HL-60/S4 treated with phorbol 12-myristate 13-acetate at 8.2 ng/mL for 4 days and 3 days (cell line): ENCODE results near the gene CARD11.

ENCODE experiments used
- in situ Hi-C: fragments of 300-500 bp; cut with MboI; formaldehyde crosslinking; loops from 2 replicates; pipeline ENCODE4 v1.15.0; 2022; ENCODE audit warnings: low sequenced_read_pairs

Gene CARD11

GRCh38 chr7:2859952-2860351 is 183.7 kb downstream of the CARD11 start:
- in situ Hi-C loops, result no loop called here

DNA sequence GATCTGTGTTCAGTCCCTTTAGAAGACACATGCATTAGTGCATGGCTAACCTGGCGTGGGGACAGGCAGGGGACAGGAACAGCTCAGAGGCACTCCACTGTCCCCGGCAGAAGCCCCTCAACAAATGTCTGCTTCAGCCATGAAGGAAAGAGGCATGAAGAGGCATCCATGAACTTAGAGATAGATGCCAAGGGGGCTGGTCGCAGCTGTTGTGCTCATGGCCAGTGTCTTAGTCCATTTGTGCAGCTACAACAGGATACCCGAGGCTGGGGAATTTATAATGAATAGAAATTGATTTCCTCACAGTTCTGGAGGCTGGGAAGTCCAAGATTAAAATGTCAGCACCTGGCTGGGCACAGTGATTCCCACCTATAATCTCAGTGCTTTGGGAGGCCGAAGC is 185.0 kb downstream of the CARD11 start:
- in situ Hi-C loops, result no loop called here

GRCh38 chr7:2856388-2857169 is 187.1 kb downstream of the CARD11 start:
- in situ Hi-C loops, result no loop called here
